ENCODE data around the gene MZT2A.

- TF ChIP-seq, protein P1, sequence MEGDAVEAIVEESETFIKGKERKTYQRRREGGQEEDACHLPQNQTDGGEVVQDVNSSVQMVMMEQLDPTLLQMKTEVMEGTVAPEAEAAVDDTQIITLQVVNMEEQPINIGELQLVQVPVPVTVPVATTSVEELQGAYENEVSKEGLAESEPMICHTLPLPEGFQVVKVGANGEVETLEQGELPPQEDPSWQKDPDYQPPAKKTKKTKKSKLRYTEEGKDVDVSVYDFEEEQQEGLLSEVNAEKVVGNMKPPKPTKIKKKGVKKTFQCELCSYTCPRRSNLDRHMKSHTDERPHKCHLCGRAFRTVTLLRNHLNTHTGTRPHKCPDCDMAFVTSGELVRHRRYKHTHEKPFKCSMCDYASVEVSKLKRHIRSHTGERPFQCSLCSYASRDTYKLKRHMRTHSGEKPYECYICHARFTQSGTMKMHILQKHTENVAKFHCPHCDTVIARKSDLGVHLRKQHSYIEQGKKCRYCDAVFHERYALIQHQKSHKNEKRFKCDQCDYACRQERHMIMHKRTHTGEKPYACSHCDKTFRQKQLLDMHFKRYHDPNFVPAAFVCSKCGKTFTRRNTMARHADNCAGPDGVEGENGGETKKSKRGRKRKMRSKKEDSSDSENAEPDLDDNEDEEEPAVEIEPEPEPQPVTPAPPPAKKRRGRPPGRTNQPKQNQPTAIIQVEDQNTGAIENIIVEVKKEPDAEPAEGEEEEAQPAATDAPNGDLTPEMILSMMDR (conservative IDR thresholded peaks at IDR 0.05; ENCODE audit: low read length), result no peak
- TF ChIP-seq EZH2phosphoT487 (IDR thresholded peaks at IDR 0.05; ENCODE audit: borderline replicate concordance), result no peak
Measured at GRCh38 chr2:131517106-131517831, 25.1 kb upstream of the MZT2A start.

All from Loucy (cell line).